Pancreas (tissue), 10 donors: ENCODE measurements around the gene DENND4A. TPM values are rescaled to one million over a fixed set of nuclear protein-coding genes. Genes with fewer than 3 reads are reported as not detected.

ENCODE experiments used
- ATAC-seq, 4 donors: fragments of 200-7000 bp; cut with Tn5 transposase; one replicate each; pipeline versions ENCODE4 v1.8.0 to v1.9.1; 2020; ENCODE audit warnings: mild to moderate bottlenecking in 4 of 4, moderate library complexity in 4 of 4
- DNase-seq, 6 donors: peaks; one replicate each; pipeline ENCODE4 v3.0.0-alpha.2; 2020
- FAIRE-seq: peaks from 2 replicates; lab custom pipeline; 2012; peaks lifted over from hg19 to GRCh38; lab: Jason Lieb, UNC
- H3K27ac ChIP-seq, 4 donors: fragments of 200-600 bp; sonication (generic); 1 replicate in 3 of 4; 2 replicates in 1 of 4; pipeline versions ENCODE4 v1.5.0 to v1.8.0; 2020
- H3K27me3 ChIP-seq, 4 donors: fragments of 200-600 bp; one replicate each; pipeline ENCODE4 v1.8.0; 2021
- H3K36me3 ChIP-seq, 3 donors: fragments of 200-600 bp; sonication (generic) in 1 of 3; one replicate each; pipeline versions ENCODE4 v1.5.0 to v1.8.0; 2020 to 2021
- H3K4me1 ChIP-seq, 3 donors: fragments of 200-600 bp; one replicate each; pipeline ENCODE4 v1.8.0; 2021
- H3K4me3 ChIP-seq, 4 donors: fragments of 200-600 bp; sonication (generic) in 2 of 4; one replicate each; pipeline versions ENCODE4 v1.5.0 to v1.8.0; 2020 to 2021
- H3K9me3 ChIP-seq, 4 donors: fragments of 200-600 bp; one replicate each; pipeline ENCODE4 v1.8.0; 2021
- CTCF ChIP-seq, 4 donors: fragments of 200-600 bp; sonication (generic) in 3 of 4; IDR thresholded peaks; one replicate each; pipeline versions ENCODE4 v1.5.0 to v1.8.0; 2021; ENCODE audit warnings: antibody characterized with exemption in 4 of 4
- WGBS, 2 donors: extraction: QIAGEN DNeasy Blood & Tissue Kit; methylation state at CpG; one replicate each; pipeline ENCODE4 v1.1.7; 2013; 5-methylcytosine and 5-hydroxymethylcytosine counted together
- intact Hi-C, 3 donors: fragments of 100-400 bp; cut with DNase I; formaldehyde crosslinking; loops; one replicate each; pipeline versions ENCODE4 v1.11.1 to v1.14.2; 2022
- polyA plus RNA-seq, 2 donors: library from polyadenylated mRNA; stranded (reverse); fragments of 200-250 nt; gene quantifications; one replicate each; pipeline ENCODE4 v1.2.3, GENCODE V29; 2013
- total RNA-seq, 6 donors: library from RNA; stranded (reverse); fragmentation: NEBNext Ultra II Directional in 4 of 6; extraction: Animal tissue kit (Norgen Biotek cat#: 25700) in 4 of 6; gene quantifications; one replicate each; pipeline versions ENCODE4 v1.2.1 to v1.2.4, GENCODE V29; 2021 to 2023
- donor health status: healthy with polysubstance abuse.
- donor health status: DM: no; HTN: no; CAD: no; lungs with moderate emphysema.
- donor health status: DM: no; HTN: no; CAD: no.
- donor health status: control.
- donor health status: control.
- donor health status: Bipolar disorder and iron deficiency.
- donor health status: DM: yes; HTN: yes; CAD: no.
- donor health status: DM: no; HTN: no; CAD: no.
- donor health status: DM: no; HTN: no; CAD: no.
- donor health status: DM: yes; HTN: yes; CAD: no.

Gene DENND4A
- total and polyA plus RNA-seq, 8 donors: 8.6 to 34.5 (median 26.5) TPM

- no peak for FAIRE-seq
- intact Hi-C loops: loop anchor here in 1 of 3 donors (10.0 kb wide), 1 partner anchor 560 kb away; no protein-coding TSS in a partner anchor
Observed at GRCh38 chr15:65634356-65634755, 157.7 kb downstream of the DENND4A start.

GRCh38 chr15:65633752-65634151, 158.3 kb downstream of the DENND4A start:
- intact Hi-C loops: loop anchor here in 1 of 3 donors (10.0 kb wide), 1 partner anchor 561 kb away; no protein-coding TSS in a partner anchor
- no peak for ATAC-seq

More at GRCh38 chr15:65634356-65634755, 157.7 kb downstream of the DENND4A start:
- H3K4me1 ChIP-seq: no peaks in the 10 kb centered on the region
- no peak overlapping the region for H3K4me3 ChIP-seq
- no peaks in the 10 kb centered on the region for H3K9me3 ChIP-seq
- DNase-seq (no peak), ATAC-seq (no peak)
- H3K27me3 ChIP-seq: no peaks in the 10 kb centered on the region
- H3K27ac ChIP-seq: no peak overlapping the region
- no peak for TF ChIP-seq CTCF (IDR thresholded peaks at IDR 0.05)
- no peaks in the 10 kb centered on the region for H3K36me3 ChIP-seq
- 84 to 94% methylated on average over 1 of the region's 1 CpG for WGBS, 2 donors

GRCh38 chr15:65632780-65633375, 159.2 kb downstream of the DENND4A start:
- Histone ChIP-seq H3K36me3 (no peaks in the 10 kb centered on the region), H3K27me3 (no peaks in the 10 kb centered on the region), H3K9me3 (no peaks in the 10 kb centered on the region), H3K4me1 (no peaks in the 10 kb centered on the region), H3K27ac (no peak overlapping the region), H3K4me3 (no peak overlapping the region)
- TF ChIP-seq CTCF (IDR thresholded peaks at IDR 0.05): no peak
- intact Hi-C loops: loop anchor here in 1 of 3 donors (10.0 kb wide), 1 partner anchor 562 kb away; no protein-coding TSS in a partner anchor
- ATAC-seq (no peak), DNase-seq (no peak), FAIRE-seq (no peak)
- 68 to 77% methylated on average over 4 of the region's 4 CpGs for WGBS, 2 donors

More at GRCh38 chr15:65633752-65634151, 158.3 kb downstream of the DENND4A start:
- no peak for DNase-seq
- WGBS, 2 donors: 85% methylated on average over 2 of the region's 2 CpGs
- no peak overlapping the region for H3K27ac ChIP-seq
- FAIRE-seq: no peak
- no peaks in the 10 kb centered on the region for H3K36me3 ChIP-seq
- H3K27me3 ChIP-seq: no peaks in the 10 kb centered on the region
- H3K9me3 ChIP-seq: no peaks in the 10 kb centered on the region
- no peaks in the 10 kb centered on the region for H3K4me1 ChIP-seq
- no peak for TF ChIP-seq CTCF (IDR thresholded peaks at IDR 0.05)
- H3K4me3 ChIP-seq: no peak overlapping the region

GRCh38 chr15:65631503-65631902, 160.6 kb downstream of the DENND4A start:
- Histone ChIP-seq H3K4me1 (no peaks in the 10 kb centered on the region), H3K4me3 (no peak overlapping the region), H3K27me3 (no peaks in the 10 kb centered on the region), H3K27ac (no peak overlapping the region), H3K36me3 (no peaks in the 10 kb centered on the region), H3K9me3 (no peaks in the 10 kb centered on the region)
- ATAC-seq (no peak), FAIRE-seq (no peak), DNase-seq (no peak)
- TF ChIP-seq CTCF (IDR thresholded peaks at IDR 0.05): no peak
- intact Hi-C loops: loop anchor here in 1 of 3 donors (10.0 kb wide), 1 partner anchor 563 kb away; no protein-coding TSS in a partner anchor
- WGBS, 2 donors: 96 to 98% methylated on average over 6 of the region's 6 CpGs

- Histone ChIP-seq H3K4me1 (no peaks in the 10 kb centered on the region), H3K27me3 (no peaks in the 10 kb centered on the region), H3K36me3 (no peaks in the 10 kb centered on the region), H3K4me3 (no peak overlapping the region), H3K9me3 (no peaks in the 10 kb centered on the region), H3K27ac (no peak overlapping the region)
- intact Hi-C loops: loop anchor here in 1 of 3 donors (10.0 kb wide), 1 partner anchor 564 kb away; no protein-coding TSS in a partner anchor
- FAIRE-seq (no peak), ATAC-seq (no peak), DNase-seq (no peak)
- 93 to 97% methylated on average over 5 of the region's 5 CpGs for WGBS, 2 donors
- no peak for TF ChIP-seq CTCF (IDR thresholded peaks at IDR 0.05)
Observed at GRCh38 chr15:65630760-65631159, 161.3 kb downstream of the DENND4A start.
